Fibroblast of skin of right biceps (primary cell): ENCODE measurements around the gene PIPOX.
A peak's percentile ranks its signal among the peaks of the same experiment; 100 is the strongest.

Experiments
- DNase-seq: peaks from one replicate; pipeline ENCODE4 v3.0.0-alpha.2; 2013

Gene PIPOX

DNA sequence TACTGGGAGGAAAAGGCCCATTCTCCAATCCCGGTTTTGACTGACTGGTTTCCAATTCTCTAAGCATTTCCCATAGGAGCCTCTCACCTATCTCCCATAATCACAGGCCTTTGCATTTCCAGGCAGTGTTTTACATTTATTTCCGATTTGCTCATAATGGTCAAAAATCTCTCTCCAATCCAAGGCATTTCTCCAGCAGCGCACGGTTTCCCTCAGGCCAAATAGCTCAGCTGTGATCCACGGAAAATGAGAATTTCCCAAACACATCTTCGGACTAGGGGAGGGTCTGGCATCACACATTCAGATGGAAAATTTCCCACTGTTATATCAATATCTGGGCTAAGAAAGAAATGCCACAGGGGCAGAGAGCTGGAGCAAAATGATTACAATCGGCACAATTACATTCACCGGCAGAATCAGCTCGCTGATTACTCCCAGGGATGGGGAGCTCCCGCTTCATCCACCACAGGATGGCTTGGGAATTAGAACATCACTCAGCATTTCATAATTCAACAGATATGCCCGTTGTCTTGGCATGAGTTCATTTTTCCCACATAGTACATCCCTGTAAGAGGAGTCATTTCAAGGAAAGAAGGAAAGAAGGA, 6.7 kb downstream of the PIPOX start:
- DNase-seq, result no peak

- no peak for DNase-seq
These were observed 7.2 kb downstream of the PIPOX start for GRCh38 chr17:29050176-29050575.

DNA sequence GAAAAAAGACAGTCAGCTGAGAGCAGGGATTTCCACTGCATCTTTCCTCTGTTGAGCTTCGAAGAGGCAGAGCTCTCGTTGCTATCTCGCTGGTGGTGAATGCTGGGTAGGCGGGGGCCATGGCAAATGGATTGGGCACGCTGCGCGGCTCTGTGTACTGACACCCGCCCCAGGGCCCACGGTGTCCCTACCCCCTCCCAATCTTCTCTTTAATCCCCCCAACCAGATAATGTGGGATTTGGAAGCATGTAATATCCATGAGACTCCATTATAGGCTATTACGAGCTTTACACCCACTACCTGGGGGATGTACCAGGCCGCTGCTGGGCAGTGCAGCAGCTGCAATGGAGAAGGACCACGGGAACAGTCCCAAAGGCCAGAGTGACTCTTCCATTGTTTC, 8.3 kb downstream of the PIPOX start:
- DNase-seq, result no peak

DNA sequence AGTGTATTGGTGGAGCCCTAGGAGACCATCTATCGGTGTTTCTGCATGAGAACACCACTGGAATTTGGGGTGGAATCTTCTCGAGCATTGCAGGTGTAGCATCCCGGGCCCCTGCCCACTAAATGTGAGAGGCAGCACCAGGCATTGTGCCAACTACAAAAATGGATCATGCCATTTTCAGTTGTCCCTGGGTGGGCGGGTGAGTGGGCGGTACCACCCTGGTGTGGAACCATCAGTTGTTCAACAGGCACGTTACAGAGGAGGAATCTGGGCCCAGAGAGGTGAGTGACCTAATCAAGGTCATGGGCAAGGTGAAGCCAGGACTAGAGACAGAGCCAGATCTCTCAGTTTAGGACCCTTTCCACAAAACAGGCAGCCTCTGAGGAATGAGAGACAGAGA, 8.8 kb downstream of the PIPOX start:
- DNase-seq, result no peak

DNA sequence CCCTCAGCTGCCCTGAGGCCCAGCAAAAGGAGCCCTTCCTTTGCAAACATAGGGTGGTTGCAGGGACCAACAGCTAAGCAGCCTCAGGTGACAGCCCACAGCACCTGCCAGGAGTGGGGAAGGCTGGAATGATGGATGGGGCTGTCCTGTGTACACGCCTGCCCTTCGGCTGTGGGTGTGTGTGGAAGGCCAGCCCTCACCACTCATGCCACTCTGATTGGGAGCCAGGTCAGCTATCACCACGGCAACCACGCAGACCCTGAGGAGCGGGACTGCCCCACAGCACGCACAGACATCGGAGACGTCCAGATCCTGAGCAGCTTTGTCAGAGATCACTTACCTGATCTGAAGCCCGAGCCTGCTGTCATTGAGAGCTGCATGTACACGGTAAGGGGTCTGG, 11.9 kb downstream of the PIPOX start:
- DNase-seq, result no peak

- DNase-seq, result no peak
These were observed 14.4 kb downstream of the PIPOX start for GRCh38 chr17:29057361-29057760.

GRCh38 chr17:29058391-29058790, 15.4 kb downstream of the PIPOX start:
- no peak for DNase-seq

DNA sequence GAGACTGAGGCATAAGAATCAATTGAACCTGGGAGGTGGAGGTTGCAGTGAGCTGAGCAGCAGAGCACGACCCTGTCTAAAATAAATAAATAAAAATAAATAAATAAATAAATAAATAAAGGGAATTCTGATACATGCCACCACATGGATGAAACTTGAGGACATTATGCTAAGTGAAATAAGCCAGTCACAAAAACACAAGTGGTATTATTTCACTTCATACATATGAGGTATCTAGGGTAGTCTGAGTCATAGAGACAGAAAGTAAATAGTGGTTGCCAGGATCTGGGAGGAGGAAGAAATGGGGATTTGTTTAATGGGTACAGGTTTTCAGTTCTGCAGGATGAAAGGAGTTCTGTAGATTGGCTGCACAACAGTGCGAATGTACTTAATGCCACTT, 16.3 kb downstream of the PIPOX start:
- peak; percentile 45 for DNase-seq

DNA sequence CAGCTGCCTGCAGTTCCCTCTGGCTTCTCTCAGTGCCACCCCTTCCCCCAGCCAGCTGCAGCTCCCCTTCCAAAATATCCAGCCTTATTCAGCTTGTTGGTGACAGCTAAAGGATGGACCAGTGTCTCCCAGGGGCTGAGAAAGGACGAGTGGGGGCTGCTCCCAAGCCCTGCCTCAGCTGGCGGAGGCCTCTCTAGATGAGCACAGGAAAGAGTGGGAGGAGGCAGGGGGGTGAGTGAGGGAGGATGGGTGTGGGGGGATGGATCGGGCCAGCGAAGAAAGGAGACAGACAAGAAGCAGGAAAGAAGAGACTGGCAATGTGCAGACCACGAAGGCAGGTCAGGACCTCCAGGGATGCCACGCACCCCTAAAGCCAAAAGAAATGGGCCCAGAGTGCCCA, 17.5 kb downstream of the PIPOX start:
- DNase-seq, result no peak

GRCh38 chr17:29061036-29061435, 18.1 kb downstream of the PIPOX start:
- no peak for DNase-seq

- no peak for DNase-seq
These were observed 19.3 kb downstream of the PIPOX start for GRCh38 chr17:29062215-29062614.

- DNase-seq, result no peak
These were observed 21.1 kb downstream of the PIPOX start for GRCh38 chr17:29063992-29064391.

- no peak for DNase-seq
These were observed 23.1 kb downstream of the PIPOX start for GRCh38 chr17:29066047-29066446.

DNA sequence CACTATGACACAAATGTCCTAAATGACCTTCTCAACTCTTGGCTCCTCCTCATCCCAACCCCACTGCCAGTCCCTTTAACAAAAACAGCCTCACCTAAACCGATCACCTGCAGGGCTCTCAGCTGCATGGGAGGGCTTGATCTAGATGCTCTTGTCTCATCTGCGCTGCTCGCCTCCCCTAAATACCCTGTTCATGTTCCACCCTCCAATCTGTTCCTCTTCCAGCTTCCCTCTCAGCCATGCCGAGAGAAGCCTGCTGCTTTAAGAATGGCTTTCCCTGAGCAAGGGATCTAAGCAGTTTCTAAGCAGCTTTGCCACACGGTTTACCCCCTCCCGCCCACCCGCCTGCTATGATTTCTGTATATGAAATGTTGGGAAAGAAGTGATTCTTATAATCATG, 23.7 kb downstream of the PIPOX start:
- DNase-seq, result no peak

DNA sequence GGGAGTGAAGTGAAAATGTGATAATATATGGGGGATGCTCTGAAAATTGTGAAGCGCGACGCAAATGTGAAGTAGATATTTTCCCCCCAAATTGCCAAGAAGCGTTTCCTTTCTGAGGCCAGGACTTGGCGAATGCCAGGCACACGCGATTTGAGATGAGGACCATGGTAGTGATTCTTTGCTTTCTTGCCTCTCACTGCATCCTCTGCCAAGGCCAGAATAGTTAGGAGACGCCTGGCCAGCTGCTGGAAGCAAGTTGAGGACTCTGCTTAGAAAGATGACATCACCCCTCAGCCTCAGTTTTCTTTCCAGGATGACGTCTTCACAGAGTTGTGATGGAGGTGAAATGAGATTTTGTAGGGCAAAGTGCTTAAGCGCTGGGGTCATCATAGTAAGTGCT, 25.9 kb downstream of the PIPOX start:
- DNase-seq, result no peak

DNA sequence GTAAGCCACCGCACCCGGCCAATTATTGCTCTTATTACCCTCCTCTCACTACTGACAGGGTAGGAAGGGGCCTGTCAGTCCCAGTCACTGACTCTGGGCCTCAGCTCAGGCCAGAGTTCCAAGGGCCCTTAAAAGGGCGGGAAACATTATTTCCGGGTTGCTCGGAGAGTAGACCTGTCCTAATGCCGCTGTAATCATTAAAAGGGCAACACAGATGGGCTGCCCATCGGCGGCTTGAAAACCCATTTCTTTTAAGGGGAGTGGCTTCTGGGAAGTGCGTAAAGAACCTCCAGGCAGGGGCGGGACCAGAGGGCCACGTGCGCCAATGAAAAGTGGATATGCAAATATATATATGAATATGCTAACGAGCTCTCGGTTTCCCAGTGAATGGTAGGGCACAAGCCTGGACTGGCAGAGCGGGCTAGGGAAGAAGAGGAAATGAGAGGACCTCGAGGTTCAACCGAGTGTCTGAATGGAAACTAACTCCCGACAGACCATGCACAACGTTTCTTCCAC, 26.6 kb downstream of the PIPOX start:
- peak; percentile 21 for DNase-seq

- no peak for DNase-seq
These were observed 27.4 kb downstream of the PIPOX start for GRCh38 chr17:29070308-29070707.

DNA sequence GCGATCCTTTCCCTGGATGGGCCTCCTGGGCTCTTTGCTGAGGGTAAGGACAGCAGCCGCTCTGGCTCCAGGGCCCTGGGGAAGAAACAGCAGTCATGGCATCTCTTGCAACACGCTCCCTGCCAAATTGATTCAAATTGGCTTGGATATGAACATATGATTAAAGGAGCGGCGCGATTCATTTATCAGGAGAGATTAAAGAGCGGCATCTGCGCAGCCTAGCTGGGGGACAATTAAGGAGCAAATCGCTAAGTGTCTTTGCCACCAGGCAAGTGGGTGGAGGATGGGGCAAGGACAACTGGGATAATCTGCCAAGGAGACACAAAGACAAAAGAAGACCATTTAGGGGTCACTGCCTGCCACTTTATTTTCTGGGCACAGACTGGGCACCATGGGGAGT, 27.8 kb downstream of the PIPOX start:
- no peak for DNase-seq

GRCh38 chr17:29071303-29071702, 28.4 kb downstream of the PIPOX start:
- DNase-seq, result no peak

GRCh38 chr17:29073045-29073444, 30.1 kb downstream of the PIPOX start:
- DNase-seq, result no peak

GRCh38 chr17:29073520-29073919, 30.6 kb downstream of the PIPOX start:
- DNase-seq, result no peak

- DNase-seq, result no peak
These were observed 31.5 kb downstream of the PIPOX start for GRCh38 chr17:29074488-29074887.

- DNase-seq, result no peak
These were observed 33.1 kb downstream of the PIPOX start for GRCh38 chr17:29076087-29076486.

DNA sequence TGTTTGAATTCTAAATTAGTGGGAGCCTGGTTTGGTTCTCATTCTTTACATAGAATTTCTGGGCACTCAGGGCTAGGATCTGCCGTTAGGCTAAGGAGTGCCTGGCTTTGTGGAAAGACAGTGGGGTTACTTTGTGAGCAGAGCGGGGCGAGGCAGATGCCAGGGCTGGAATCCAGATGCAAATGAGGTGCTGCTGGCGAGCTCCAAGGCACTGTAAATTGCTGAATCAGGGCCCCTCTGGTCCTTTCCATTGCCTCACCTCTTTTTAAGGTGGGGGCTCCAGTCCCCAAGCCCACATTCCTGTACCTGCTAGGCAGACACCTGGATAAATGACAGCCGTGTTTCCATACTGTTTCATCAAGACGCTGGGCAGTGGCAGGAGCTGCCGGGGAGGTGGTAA, 33.8 kb downstream of the PIPOX start:
- DNase-seq, result no peak

GRCh38 chr17:29077320-29077719, 34.4 kb downstream of the PIPOX start:
- no peak for DNase-seq
